OCI-LY1 (cell line): Measurements from ENCODE around the gene AHDC1.

ENCODE experiments used
- EZH2 ChIP-seq: fragments of 200-600 bp; sonication (generic), shearing (Covaris generic); IDR thresholded peaks from 2 replicates; pipeline ENCODE4 v1.8.0; 2017; ENCODE audit warnings: borderline replicate concordance, mixed run types, mild to moderate bottlenecking, antibody characterized with exemption, low read length, moderate library complexity, mixed read lengths
- TF ChIP-seq, protein P1 (sequence below): fragments of 200-600 bp; sonication (generic), shearing (Covaris generic); IDR thresholded peaks from 2 replicates; pipeline ENCODE4 v1.5.1; 2017; ENCODE audit warnings: mild to moderate bottlenecking, antibody characterized with exemption, low read length, moderate library complexity, mixed read lengths

GRCh38 chr1:27487966-27488884 lies 115.7 kb downstream of the AHDC1 start:
- TF ChIP-seq, protein P1, sequence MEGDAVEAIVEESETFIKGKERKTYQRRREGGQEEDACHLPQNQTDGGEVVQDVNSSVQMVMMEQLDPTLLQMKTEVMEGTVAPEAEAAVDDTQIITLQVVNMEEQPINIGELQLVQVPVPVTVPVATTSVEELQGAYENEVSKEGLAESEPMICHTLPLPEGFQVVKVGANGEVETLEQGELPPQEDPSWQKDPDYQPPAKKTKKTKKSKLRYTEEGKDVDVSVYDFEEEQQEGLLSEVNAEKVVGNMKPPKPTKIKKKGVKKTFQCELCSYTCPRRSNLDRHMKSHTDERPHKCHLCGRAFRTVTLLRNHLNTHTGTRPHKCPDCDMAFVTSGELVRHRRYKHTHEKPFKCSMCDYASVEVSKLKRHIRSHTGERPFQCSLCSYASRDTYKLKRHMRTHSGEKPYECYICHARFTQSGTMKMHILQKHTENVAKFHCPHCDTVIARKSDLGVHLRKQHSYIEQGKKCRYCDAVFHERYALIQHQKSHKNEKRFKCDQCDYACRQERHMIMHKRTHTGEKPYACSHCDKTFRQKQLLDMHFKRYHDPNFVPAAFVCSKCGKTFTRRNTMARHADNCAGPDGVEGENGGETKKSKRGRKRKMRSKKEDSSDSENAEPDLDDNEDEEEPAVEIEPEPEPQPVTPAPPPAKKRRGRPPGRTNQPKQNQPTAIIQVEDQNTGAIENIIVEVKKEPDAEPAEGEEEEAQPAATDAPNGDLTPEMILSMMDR: no peak
- TF ChIP-seq EZH2: no peak
